Measurements from ENCODE around the gene TUBD1. TPM values are rescaled to one million over a fixed set of nuclear protein-coding genes. Genes with fewer than 3 reads are reported as not detected.

The TUBD1 gene
- polyA plus RNA-seq, 1 experiment = 2.3 TPM

- no peaks in the 10 kb centered on the region for H3K36me3 ChIP-seq (ENCODE audit: control insufficient read depth, insufficient read depth, low read length)
- no peak overlapping the region for H3K4me3 ChIP-seq (ENCODE audit: low read depth, low read length)
- CTCF ChIA-PET = no interaction called here
- TF ChIP-seq, protein P1, sequence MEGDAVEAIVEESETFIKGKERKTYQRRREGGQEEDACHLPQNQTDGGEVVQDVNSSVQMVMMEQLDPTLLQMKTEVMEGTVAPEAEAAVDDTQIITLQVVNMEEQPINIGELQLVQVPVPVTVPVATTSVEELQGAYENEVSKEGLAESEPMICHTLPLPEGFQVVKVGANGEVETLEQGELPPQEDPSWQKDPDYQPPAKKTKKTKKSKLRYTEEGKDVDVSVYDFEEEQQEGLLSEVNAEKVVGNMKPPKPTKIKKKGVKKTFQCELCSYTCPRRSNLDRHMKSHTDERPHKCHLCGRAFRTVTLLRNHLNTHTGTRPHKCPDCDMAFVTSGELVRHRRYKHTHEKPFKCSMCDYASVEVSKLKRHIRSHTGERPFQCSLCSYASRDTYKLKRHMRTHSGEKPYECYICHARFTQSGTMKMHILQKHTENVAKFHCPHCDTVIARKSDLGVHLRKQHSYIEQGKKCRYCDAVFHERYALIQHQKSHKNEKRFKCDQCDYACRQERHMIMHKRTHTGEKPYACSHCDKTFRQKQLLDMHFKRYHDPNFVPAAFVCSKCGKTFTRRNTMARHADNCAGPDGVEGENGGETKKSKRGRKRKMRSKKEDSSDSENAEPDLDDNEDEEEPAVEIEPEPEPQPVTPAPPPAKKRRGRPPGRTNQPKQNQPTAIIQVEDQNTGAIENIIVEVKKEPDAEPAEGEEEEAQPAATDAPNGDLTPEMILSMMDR (IDR thresholded peaks at IDR 0.05; ENCODE audit: insufficient read depth, low read depth, low read length) = no peak
- DNase-seq (ENCODE audit: low read depth) = peak; percentile 56
- POLR2A ChIA-PET = no interaction called here
- no peaks in the 10 kb centered on the region for H3K27me3 ChIP-seq (ENCODE audit: control insufficient read depth, insufficient read depth, low read length)
Measured at GRCh38 chr17:59810894-59811153, 81.9 kb downstream of the TUBD1 start.

Small RNA genes lying within 50 kb of the gene (small RNA-seq; reads per million reads assigned to genes)
- gene RNU6-450P (ENCODE audit: insufficient read length, low read depth, low replicate concordance) (not detected), gene RPS29P21 (ENCODE audit: insufficient read length, low read depth, low replicate concordance) (not detected)

Other genes with a start within 250 kb of the TUBD1 start
- 31.4 and 42.4 TPM in 2 replicates for gene PTRH2, start 185.5 kb downstream of the TUBD1 start, polyA plus RNA-seq (2011; rRNA removed)
- 105 and 186 TPM in 2 replicates for gene VMP1, start 185.3 kb downstream of the TUBD1 start, polyA plus RNA-seq (2011; rRNA removed)
- gene RPS6KB1, start 178 bp upstream of the TUBD1 start, polyA plus RNA-seq (2011; rRNA removed) = 7.4 and 15.7 TPM in 2 replicates
- 12.4 and 13.6 TPM in 2 replicates for gene RNFT1, start 71.8 kb upstream of the TUBD1 start, polyA plus RNA-seq (2011; rRNA removed)
- gene HEATR6, start 186.0 kb upstream of the TUBD1 start, polyA plus RNA-seq (2011; rRNA removed) = 20.7 and 24.2 TPM in 2 replicates

Data from BJ (cell line).